NCI-H2227 (cell line): ENCODE results near the gene LTN1.

ENCODE experiments used
- DNase-seq: peaks from one replicate; lab custom pipeline; 2025; ENCODE audit not compliant: unreplicated experiment; lab: John Stamatoyannopoulos, UW

The LTN1 gene

GRCh38 chr21:28928578-28929420, 63.9 kb downstream of the LTN1 start:
- no peak for DNase-seq

GRCh38 chr21:28927130-28927529, 65.5 kb downstream of the LTN1 start:
- no peak for DNase-seq

GRCh38 chr21:28923439-28923975, 69.2 kb downstream of the LTN1 start:
- DNase-seq, result no peak

- DNase-seq, result no peak
These were observed 70.3 kb downstream of the LTN1 start for GRCh38 chr21:28922368-28922767.

DNA sequence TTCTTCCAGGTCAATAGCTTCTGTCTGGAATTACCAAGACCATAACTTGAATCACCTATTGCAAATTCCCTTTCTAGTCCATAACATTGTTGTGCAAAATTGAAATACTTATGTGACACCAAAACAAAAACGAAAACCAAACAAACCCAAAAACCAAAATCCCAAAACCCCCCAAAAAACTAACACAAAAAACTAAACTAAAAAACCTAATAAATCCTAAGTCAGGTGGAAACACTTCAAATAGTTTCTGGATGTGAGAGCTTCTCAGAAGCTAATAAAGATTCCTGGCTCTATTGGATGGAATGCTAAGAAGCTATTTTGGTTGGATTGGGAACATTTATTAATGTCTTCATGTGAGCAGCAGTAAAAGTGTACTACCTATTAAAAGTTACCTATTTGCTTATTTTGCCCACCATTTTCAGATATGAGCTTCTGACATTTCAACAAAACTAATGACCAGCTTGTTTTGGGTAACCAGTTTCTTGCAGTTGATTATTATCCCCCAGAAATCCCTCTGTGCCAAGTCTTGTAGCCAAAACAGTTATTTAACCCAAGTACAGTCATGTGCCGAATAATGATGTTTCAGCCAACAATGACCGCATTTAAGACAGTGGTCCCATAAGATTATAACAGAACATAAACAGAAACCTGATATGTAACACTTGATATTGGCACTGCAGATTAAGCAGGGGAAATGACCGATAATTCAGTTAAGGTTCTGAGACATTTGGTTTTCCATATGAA, 76.4 kb downstream of the LTN1 start:
- no peak for DNase-seq

- no peak for DNase-seq
These were observed 79.6 kb downstream of the LTN1 start for GRCh38 chr21:28913071-28913470.

- no peak for DNase-seq
These were observed 82.3 kb downstream of the LTN1 start for GRCh38 chr21:28910280-28910887.

GRCh38 chr21:28908351-28908750, 84.3 kb downstream of the LTN1 start:
- DNase-seq, result no peak

DNA sequence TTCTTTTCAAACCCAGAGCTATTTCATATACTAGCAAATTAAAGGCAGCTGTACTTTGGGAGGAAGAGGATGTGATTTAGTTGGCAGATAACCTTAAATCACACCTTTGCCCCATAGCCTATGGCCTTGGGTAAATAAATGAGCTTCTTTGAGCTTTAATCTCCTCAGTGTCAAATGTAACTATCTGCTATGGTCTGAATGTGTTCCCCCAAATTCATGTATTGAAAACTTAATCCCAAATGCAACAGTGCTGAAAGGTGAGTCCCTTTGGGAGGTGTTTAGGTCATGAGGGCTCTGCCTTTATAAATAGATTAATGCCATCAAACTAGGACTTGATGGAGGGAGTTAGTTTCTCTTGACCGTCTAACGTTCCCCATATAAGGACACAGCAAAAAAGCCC, 85.8 kb downstream of the LTN1 start:
- DNase-seq, result no peak

GRCh38 chr21:28906236-28906635, 86.4 kb downstream of the LTN1 start:
- no peak for DNase-seq

DNA sequence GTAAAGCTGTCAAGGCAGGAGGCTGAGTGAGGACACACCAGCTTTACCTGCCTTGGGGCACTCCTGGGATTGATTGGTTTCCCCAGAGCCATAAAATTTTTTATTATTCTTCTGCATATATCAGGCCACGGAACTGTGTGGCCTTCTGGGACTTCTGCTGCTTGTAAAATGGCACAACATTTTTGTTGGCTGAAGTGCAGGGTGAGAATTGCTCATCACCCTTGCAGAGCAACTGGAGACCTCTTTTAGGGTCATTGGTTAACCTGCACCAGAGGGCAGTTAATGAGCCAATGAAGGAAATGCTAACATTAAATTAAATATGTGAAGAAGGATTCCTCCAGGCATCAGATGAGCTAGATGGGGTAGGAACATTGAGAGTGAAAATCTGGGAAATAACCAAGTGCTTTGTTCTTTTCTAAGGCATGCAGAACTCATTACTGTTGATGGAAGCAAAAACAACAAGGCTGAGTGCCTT, 87.7 kb downstream of the LTN1 start:
- DNase-seq, result no peak

GRCh38 chr21:28903448-28903847, 89.2 kb downstream of the LTN1 start:
- DNase-seq, result no peak

DNA sequence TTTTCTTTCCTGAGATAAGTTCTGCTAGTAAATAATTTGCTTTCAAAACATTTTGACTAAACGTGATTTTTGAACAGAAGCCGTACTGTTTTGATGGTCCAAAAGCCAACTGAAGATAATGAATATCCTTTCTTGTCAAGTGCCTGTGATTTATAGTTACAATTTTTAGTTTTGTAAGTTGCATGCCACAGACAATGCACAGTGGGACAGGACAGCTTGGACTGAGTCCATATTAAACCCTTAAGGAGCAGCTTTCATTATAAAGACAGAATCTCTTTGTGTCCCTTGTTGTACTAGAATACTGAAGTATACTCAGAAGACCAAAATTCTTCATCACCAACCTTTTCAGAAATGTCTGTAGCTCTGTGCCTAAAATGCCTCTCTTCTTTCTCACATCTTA, 92.2 kb downstream of the LTN1 start:
- no peak for DNase-seq

DNA sequence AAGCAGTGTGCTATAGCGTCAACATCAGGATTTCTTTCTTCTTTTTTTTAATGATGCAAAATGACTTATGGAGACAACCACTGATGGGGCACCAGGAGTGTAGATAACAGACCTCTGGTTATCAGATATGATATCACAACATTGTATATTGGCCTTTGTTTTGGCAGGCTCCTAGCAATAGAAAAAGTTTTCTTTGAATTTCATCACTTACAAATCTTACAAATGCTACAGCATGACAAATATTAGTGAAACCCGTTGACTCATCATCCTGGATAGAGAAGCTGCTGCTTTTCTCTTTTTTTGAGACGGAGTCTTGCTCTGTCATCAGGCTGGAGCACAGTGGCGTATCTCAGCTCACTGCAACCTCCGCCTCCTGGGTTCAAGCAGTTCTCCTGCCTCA, 92.9 kb downstream of the LTN1 start:
- no peak for DNase-seq

- no peak for DNase-seq
These were observed 93.5 kb downstream of the LTN1 start for GRCh38 chr21:28899220-28899619.

DNA sequence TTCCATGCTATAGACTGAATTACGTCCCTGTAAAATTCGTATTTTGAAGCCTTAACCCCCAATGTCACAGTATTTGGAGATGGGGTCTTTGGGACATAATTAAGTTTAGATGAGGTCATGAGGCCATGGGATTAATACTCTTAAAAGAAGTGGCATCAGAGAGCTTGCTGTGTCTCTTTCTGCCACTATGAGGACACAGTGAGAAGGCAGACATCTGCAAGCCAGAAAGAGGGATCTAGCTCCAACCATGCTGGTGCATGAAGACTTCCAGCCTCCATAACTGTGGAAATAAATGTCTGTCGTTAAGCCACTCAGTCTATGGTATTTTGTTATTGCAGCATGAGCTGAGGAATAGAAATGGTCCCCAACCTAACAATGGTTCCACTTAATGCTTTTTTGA, 99.0 kb downstream of the LTN1 start:
- DNase-seq, result no peak

DNA sequence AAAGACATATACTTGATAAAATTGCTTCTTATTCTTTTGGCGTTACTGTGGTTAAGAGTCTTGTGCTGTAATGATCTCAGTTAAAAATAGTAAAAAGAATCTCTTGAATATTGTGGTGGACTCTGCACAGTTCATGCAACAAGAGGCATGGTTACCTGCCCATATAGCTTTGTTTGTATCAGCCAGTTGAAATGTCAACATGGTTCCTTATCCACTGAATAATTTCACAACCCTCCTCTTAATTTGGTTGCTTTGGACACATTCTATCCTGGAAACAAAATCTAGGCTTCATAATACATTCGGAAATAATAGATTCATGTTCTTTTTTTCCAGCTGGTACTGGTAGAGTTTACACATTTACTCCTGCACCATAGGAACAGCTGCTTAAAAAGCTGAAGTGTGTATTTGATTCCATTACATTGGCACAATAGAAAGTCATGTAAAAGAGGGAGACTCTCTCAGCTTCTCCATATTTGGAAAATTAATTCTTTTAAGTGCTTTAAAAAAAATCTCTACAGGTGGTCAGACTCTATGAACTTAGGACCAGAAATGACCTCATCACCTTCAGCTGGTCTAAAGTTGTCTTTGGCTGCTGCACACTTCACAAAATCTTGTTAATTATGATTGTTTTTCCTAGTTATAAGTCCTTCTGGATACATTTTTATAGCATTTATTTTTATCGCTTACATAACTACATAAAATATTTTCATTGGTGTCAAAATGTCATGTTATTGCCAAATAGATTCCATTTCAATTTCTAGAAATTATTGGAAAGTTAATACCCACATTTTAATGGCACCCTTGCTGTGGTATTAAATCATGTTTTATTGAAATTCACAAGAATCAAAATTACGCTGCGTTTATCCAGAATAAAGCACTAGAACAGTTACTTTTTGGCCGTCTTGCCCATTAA, 100.2 kb downstream of the LTN1 start:
- DNase-seq, result no peak

- no peak for DNase-seq
These were observed 106.9 kb downstream of the LTN1 start for GRCh38 chr21:28885853-28886177.

DNA sequence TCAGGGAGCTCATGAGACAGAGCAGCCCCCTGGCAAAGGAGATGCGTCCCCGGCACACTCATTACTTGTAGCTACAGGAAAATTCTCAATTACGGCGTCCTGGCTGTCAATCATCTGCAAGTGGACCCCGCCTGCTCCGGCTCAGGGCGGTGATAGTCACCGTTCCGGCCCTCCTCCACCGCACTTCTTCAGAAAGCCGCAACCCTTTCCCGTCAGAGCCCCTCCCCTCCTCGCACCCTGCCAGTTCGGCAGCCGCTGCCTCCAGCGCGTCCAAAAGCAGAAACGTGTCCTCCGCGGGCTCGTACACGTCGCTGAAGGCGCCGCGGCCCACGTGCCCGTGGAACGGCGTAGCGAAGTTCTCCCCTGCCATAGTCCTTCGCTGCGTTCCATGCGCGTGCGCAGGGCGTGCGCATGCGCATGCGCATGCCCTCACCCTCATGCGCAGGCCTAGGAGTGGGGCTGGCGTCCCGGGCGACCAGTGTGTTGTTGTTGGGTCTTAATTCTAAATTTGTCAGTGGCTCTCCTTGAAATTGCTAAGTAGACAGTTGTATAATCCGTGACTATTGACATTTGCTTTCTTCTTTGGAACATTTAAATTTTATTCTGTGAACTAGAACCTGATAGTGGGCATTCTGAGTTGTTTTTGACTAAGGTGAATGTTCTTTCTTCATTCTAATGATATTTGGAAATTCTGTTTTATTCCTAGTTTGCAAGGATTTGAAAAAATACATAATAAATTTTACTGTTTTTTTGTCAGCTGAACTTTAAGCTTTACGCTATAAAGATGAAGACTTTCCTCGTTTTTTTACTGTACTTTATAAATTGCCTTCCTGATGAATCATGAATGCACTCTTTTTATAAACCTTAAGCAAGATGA, 107.5 kb downstream of the LTN1 start:
- peak; percentile 96 for DNase-seq

DNA sequence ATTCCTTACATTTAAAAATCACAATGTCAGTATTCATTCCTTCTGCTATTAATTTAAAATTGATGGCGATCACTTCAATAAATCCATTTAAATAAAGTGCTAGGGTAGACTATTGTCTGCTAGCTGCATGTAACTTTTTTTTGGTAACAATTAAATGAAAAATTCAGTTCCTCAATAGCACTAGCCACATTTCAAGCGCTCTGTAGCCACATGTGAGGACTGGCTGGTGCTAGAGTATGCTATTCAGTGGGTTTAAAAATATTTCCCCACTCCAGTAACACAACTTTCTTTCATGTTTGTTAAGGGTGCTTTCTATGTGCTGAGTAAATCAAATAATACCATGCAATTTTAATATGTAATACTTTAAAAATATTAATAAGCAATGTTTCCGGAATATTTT, 108.2 kb downstream of the LTN1 start:
- DNase-seq, result no peak
